Gastroesophageal sphincter (tissue), 4 donors: ENCODE data around the gene ZNF135. TPM values are rescaled to one million over a fixed set of nuclear protein-coding genes. Genes with fewer than 3 reads are reported as not detected.

ENCODE experiments used
- ATAC-seq: fragments of 150-250 bp; one replicate; pipeline ENCODE4 v1.9.1; 2016; ENCODE audit warnings: mild to moderate bottlenecking, moderate library complexity
- H3K27ac ChIP-seq, 4 donors: fragments of 200-600 bp; sonication (generic) in 3 of 4; 1 replicate in 3 of 4; 2 replicates in 1 of 4; pipeline ENCODE4 v1.5.1; 2016 to 2019
- H3K27me3 ChIP-seq: fragments of 200-600 bp; sonication (generic); one replicate; pipeline ENCODE4 v1.5.1; 2019
- H3K36me3 ChIP-seq, 2 donors: fragments of 200-600 bp; sonication (generic); one replicate each; pipeline ENCODE4 v1.5.1; 2019; ENCODE audit warnings: control low read depth in 1 of 2
- H3K4me1 ChIP-seq, 3 donors: fragments of 200-600 bp; sonication (generic); 1 replicate in 2 of 3; 2 replicates in 1 of 3; pipeline ENCODE4 v1.5.1; 2016 to 2019; ENCODE audit warnings: control low read depth in 2 of 3
- H3K4me3 ChIP-seq, 2 donors: fragments of 200-600 bp; sonication (generic); one replicate each; pipeline ENCODE4 v1.5.1; 2019; ENCODE audit warnings: mild to moderate bottlenecking in 1 of 2, moderate library complexity in 1 of 2
- H3K9me3 ChIP-seq, 3 donors: fragments of 200-600 bp; sonication (generic); one replicate each; pipeline ENCODE4 v1.5.1; 2017 to 2019; ENCODE audit warnings: control low read depth in 2 of 3
- EP300 ChIP-seq: sonication (generic); formaldehyde crosslinking; IDR thresholded peaks from one replicate; pipeline ENCODE4 v1.6.1; 2017; ENCODE audit warnings: antibody characterized with exemption, mild to moderate bottlenecking
- POLR2A ChIP-seq, 2 donors: fragments of 450-650 bp; IDR thresholded peaks; one replicate each; pipeline ENCODE4 v1.6.1; 2017; ENCODE audit warnings: antibody characterized with exemption in 2 of 2, mild to moderate bottlenecking in 2 of 2, moderate library complexity in 1 of 2
- POLR2AphosphoS5 ChIP-seq: sonication (generic); formaldehyde crosslinking; IDR thresholded peaks from one replicate; pipeline ENCODE4 v1.6.1; 2017; ENCODE audit warnings: antibody characterized with exemption
- WGBS, 2 donors: methylation state at CpG; one replicate each; pipeline ENCODE4 v1.1.5; 2018; ENCODE audit warnings: low coverage in 1 of 2; 5-methylcytosine and 5-hydroxymethylcytosine counted together
- total RNA-seq, 4 donors: library from RNA; depleted of rRNA; stranded (reverse); fragments of >200 nt; gene quantifications; one replicate each; pipeline ENCODE4 v1.1.0, GENCODE V29; 2016
- TF ChIP-seq, protein P1 (sequence below), 4 experiments: fragments of 200-600 bp in 2 of 4; fragments of 450-650 bp in 2 of 4; sonication (generic) in 1 of 4; IDR thresholded peaks; one replicate each; pipeline ENCODE4 v1.5.1; 2017 to 2019; ENCODE audit warnings: antibody characterized with exemption in 4 of 4, mild to moderate bottlenecking in 2 of 4, moderate library complexity in 2 of 4

Gene ZNF135
- total RNA-seq, 4 donors from 2014 or later = 5.8 to 9.0 (median 7.5) TPM

DNA sequence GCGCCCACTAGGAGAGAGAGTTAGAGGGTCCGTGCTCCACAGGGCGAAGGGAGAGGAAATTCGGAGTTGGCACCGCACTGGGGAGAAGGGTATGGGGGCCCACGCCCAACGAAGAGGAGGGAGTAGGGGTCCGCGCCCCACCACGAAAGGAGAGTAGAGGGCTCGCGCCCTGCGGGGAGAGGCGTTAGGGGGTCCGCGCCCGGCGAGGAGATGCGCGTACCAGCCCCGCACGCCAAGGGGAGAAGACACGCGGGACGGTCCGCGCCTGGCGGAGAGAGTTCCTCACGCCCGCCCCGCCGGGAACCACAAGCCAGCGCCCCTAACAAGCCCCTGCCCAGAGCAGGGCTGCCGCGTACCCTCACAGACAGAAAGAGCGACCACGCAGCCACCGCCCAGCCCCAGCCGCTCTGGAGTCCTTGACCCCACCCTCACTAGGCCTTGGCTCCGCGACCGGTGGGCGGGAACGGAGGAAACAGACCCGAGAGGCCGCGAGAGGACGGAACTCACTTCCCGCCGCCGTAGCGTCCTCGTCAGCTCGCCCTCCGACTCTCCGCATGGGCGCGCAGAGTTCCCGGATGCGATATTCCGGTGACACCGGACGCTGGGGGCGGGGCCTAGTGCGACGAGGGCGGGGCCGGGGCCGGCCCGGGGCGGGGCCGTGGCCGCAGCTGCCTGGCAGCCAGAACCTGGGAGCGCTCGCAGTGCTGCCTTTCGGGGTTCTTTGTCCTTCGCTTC, 58.9 kb downstream of the ZNF135 start:
- Histone ChIP-seq H3K4me1 (no peaks in the 10 kb centered on the region), H3K36me3 (peaks cover 0 to 15% of the 10 kb centered on the region in 2 donors), H3K27me3 (peaks cover 30% of the 10 kb centered on the region), H3K9me3 (peaks cover 0 to 100% (median 6%) of the 10 kb centered on the region in 3 donors), H3K4me3 (no peak overlapping the region), H3K27ac (no peak overlapping the region)
- no peak for ATAC-seq
- TF ChIP-seq POLR2A (IDR thresholded peaks at IDR 0.05) = no peak
- TF ChIP-seq, protein P1, sequence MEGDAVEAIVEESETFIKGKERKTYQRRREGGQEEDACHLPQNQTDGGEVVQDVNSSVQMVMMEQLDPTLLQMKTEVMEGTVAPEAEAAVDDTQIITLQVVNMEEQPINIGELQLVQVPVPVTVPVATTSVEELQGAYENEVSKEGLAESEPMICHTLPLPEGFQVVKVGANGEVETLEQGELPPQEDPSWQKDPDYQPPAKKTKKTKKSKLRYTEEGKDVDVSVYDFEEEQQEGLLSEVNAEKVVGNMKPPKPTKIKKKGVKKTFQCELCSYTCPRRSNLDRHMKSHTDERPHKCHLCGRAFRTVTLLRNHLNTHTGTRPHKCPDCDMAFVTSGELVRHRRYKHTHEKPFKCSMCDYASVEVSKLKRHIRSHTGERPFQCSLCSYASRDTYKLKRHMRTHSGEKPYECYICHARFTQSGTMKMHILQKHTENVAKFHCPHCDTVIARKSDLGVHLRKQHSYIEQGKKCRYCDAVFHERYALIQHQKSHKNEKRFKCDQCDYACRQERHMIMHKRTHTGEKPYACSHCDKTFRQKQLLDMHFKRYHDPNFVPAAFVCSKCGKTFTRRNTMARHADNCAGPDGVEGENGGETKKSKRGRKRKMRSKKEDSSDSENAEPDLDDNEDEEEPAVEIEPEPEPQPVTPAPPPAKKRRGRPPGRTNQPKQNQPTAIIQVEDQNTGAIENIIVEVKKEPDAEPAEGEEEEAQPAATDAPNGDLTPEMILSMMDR (IDR thresholded peaks at IDR 0.05) = no peak
- no peak for TF ChIP-seq EP300
- TF ChIP-seq POLR2AphosphoS5 = no peak
- WGBS, 2 donors = 4 to 5% methylated on average over 15 to 26 of the region's 77 CpGs

DNA sequence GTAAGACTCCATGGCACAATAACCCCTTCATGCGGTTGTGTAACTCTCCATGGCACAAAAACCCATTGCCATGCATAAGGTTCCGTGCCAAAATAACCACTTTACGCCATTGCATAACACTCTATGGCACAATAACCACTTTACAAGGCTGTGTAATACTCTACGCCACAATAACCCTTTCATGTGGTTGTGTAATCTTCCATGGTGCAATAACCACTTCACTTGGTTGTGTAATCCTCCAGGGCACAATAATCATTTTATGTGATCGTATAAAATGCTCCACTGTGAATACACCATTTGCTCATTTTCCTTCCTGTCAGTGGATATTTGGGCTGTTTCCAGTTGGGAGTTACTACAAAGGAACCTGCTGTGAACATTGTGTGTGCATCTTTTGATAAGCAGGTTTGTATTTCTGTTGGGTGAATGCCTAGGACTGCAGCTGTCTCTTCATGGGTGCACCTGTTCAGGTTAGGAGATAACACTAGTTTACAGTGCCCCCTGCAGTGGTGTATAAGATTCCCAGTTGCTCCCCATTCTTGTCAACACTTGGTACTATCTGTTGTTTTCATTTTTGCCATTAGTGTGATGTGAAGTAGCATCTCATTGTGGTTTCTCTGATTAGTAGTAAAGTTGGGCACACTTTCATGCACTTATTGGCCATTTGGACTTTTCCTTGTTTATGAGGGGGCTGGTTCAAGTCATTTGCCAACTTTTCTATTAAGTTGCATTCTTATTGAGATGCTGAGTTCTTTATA, 60.1 kb downstream of the ZNF135 start:
- Histone ChIP-seq H3K27ac (no peak overlapping the region), H3K9me3 (peaks cover 0 to 100% (median 6%) of the 10 kb centered on the region in 3 donors), H3K4me3 (no peak overlapping the region), H3K4me1 (no peaks in the 10 kb centered on the region), H3K27me3 (peaks cover 30% of the 10 kb centered on the region), H3K36me3 (peaks cover 0 to 15% of the 10 kb centered on the region in 2 donors)
- ATAC-seq = no peak
- TF ChIP-seq POLR2AphosphoS5 (no peak), EP300 (no peak), POLR2A (IDR thresholded peaks at IDR 0.05) (no peak)
- TF ChIP-seq, protein P1 (IDR thresholded peaks at IDR 0.05) = no peak
- WGBS, 2 donors = 76 to 86% methylated on average over 5 of the region's 5 CpGs

Other genes with a start within 250 kb of the ZNF135 start
- 1 to 10 TPM; 2.7 to 8.7 (median 4.5) TPM for gene ZNF552, start 244.4 kb upstream of the ZNF135 start, total RNA-seq
- 10 to 100 TPM in 2 of 4 donors, 1 to 10 TPM in 2; 7.6 to 14.5 (median 10.7) TPM for gene ZNF587B, start 229.0 kb upstream of the ZNF135 start, total RNA-seq
- gene ZNF587, start 209.4 kb upstream of the ZNF135 start, total RNA-seq = 10 to 100 TPM in 3 of 4 donors, 1 to 10 TPM in 1; 9.3 to 47.5 (median 17.6) TPM
- gene ZNF814, start 170.2 kb upstream of the ZNF135 start, total RNA-seq = 10 to 100 TPM in 2 of 4 donors, 1 to 10 TPM in 2; 4.9 to 13.5 (median 9.6) TPM
- gene ZNF417, start 142.7 kb upstream of the ZNF135 start, total RNA-seq = 10 to 100 TPM; 13.9 to 29.3 (median 16.0) TPM
- gene ZNF418, start 123.9 kb upstream of the ZNF135 start, total RNA-seq = 10 to 100 TPM; 10.4 to 28.5 (median 13.9) TPM
- 1 to 10 TPM; 4.2 to 8.6 (median 5.2) TPM for gene ZNF256, start 111.6 kb upstream of the ZNF135 start, total RNA-seq
- gene C19orf18, start 84.7 kb upstream of the ZNF135 start, total RNA-seq = 1 to 10 TPM in 1 of 4 donors, not detected in 3; 4.8 TPM
- gene ZNF606, start 56.5 kb upstream of the ZNF135 start, total RNA-seq = 10 to 100 TPM in 3 of 4 donors, 1 to 10 TPM in 1; 6.0 to 49.0 (median 18.8) TPM
- not detected for gene ZSCAN1, start 25.3 kb upstream of the ZNF135 start, total RNA-seq
- 100 to 1,000 TPM in 3 of 4 donors, 10 to 100 TPM in 1; 82.4 to 144 (median 123) TPM for gene ZSCAN18, start 38.9 kb downstream of the ZNF135 start, total RNA-seq
- 10 to 100 TPM in 2 of 4 donors, 1 to 10 TPM in 2; 8.4 to 14.8 (median 11.7) TPM for gene ZNF329, start 91.5 kb downstream of the ZNF135 start, total RNA-seq
- 10 to 100 TPM; 17.0 to 23.5 (median 18.6) TPM for gene ZNF274, start 123.8 kb downstream of the ZNF135 start, total RNA-seq
- 10 to 100 TPM; 25.4 to 54.6 (median 34.6) TPM for gene ZNF544, start 169.6 kb downstream of the ZNF135 start, total RNA-seq
- 10 to 100 TPM in 2 of 4 donors, 1 to 10 TPM in 2; 5.6 to 11.6 (median 9.5) TPM for gene ZNF8, start 219.7 kb downstream of the ZNF135 start, total RNA-seq
- 10 to 100 TPM; 31.7 to 67.2 (median 41.5) TPM for gene ERVK3-1, start 246.1 kb downstream of the ZNF135 start, total RNA-seq